HCT116 (cell line): ENCODE results near the gene EEA1. TPM values are rescaled to one million over a fixed set of nuclear protein-coding genes. Genes with fewer than 3 reads are reported as not detected.

Experiments
- ATAC-seq: fragments of 200-7000 bp; cut with Tn5 transposase; 2 replicates; pipeline ENCODE4 v1.9.1; 2020; ENCODE audit warnings: mild to moderate bottlenecking, moderate library complexity
- BruUV-seq: library from RNA; stranded (reverse); fragments of 400-500 nt; replicated peaks from 2 replicates; lab custom pipeline; 2021; lab: Mats Ljungman, UMichigan
- CTCF ChIA-PET: fragments of 300-600 bp; sonication (Branson Sonifier 250); formaldehyde crosslinking; loops from one replicate; lab custom pipeline; 2021; ENCODE audit warnings: antibody characterized with exemption; lab: Charles Lee
- POLR2A ChIA-PET: fragments of 300-600, 350-600 bp; sonication (Branson Sonifier 250); formaldehyde crosslinking; loops from one replicate; lab custom pipeline; 2021; ENCODE audit warnings: antibody characterized with exemption; lab: Charles Lee
- RAD21 ChIA-PET, 2 experiments: fragments of 300-600 bp; sonication (Branson Sonifier 250); formaldehyde crosslinking; loops; one replicate each; lab custom pipeline; 2023; ENCODE audit warnings: low total read pairs in 2 of 2; ENCODE audit not compliant: uncharacterized antibody in 2 of 2, unreplicated experiment in 2 of 2, low non-redundant PET in 1 of 2; lab: Charles Lee
- DNase-seq: peaks from one replicate; pipeline ENCODE4 v3.0.0-alpha.2; 2010; ENCODE audit warnings: low read depth, low spot score
- H2AFZ ChIP-seq: fragments of 200-600 bp; shearing (Covaris generic), sonication (generic); 2 replicates; pipeline ENCODE4 v1.6.1; 2017; ENCODE audit warnings: low read depth, mixed run types, mixed read lengths, antibody characterized with exemption, low read length; ENCODE audit not compliant: poor library complexity, severe bottlenecking
- H3K27ac ChIP-seq: 2 replicates; pipeline ENCODE4 v1.5.1; 2012; ENCODE audit warnings: low read depth, low read length
- H3K27me3 ChIP-seq: fragments of 200-600 bp; sonication (generic); 2 replicates; pipeline ENCODE4 v1.6.1; 2016; ENCODE audit warnings: mixed run types, low read length, mixed read lengths; ENCODE audit not compliant: insufficient read depth
- H3K36me3 ChIP-seq, 2 experiments: fragments of 200-500 bp in 1 of 2; fragments of 200-600 bp in 1 of 2; sonication (Bioruptor generic) in 1 of 2; sonication (generic) in 1 of 2; 2 replicates each; pipeline versions ENCODE4 v1.5.1 to v1.6.1; 2014 to 2016; ENCODE audit warnings: low read length in 2 of 2, inconsistent platforms in 1 of 2, mixed read lengths in 1 of 2, mixed run types in 1 of 2; ENCODE audit not compliant: insufficient read depth in 2 of 2, control insufficient read depth in 1 of 2
- H3K4me1 ChIP-seq, 2 experiments: fragments of 200-600 bp in 1 of 2; sonication (generic) in 1 of 2; 2 replicates each; pipeline versions ENCODE4 v1.5.1 to v1.6.1; 2012 to 2017; ENCODE audit warnings: low read length in 2 of 2, inconsistent platforms in 1 of 2, mild to moderate bottlenecking in 1 of 2, mixed read lengths in 1 of 2, mixed run types in 1 of 2, moderate library complexity in 1 of 2; ENCODE audit not compliant: insufficient read depth in 2 of 2, control insufficient read depth in 1 of 2
- H3K4me2 ChIP-seq: fragments of 200-600 bp; sonication (generic); 2 replicates; pipeline ENCODE4 v1.6.1; 2017; ENCODE audit warnings: mixed run types, low read length, mixed read lengths
- H3K4me3 ChIP-seq, 2 experiments: fragments of 200-600 bp in 1 of 2; sonication (generic) in 1 of 2; replicated peaks in 1 of 2; 2 replicates each; pipeline ENCODE4 v1.5.1; 2011 to 2016; ENCODE audit warnings: low read length in 2 of 2, control low read depth in 1 of 2, low read depth in 1 of 2, mild to moderate bottlenecking in 1 of 2, mixed read lengths in 1 of 2, mixed run types in 1 of 2
- H3K79me2 ChIP-seq: fragments of 200-600 bp; sonication (generic); 2 replicates; pipeline ENCODE4 v1.6.1; 2017; ENCODE audit warnings: mild to moderate bottlenecking, mixed run types, low read length, moderate library complexity, mixed read lengths; ENCODE audit not compliant: insufficient read depth
- H3K9ac ChIP-seq: fragments of 200-600 bp; sonication (generic); 2 replicates; pipeline ENCODE4 v1.6.1; 2016; ENCODE audit warnings: low read length, mixed read lengths
- H3K9me2 ChIP-seq: fragments of 200-600 bp; sonication (generic), shearing (Covaris generic); 2 replicates; pipeline ENCODE4 v1.6.1; 2017; ENCODE audit warnings: mixed run types, mild to moderate bottlenecking, moderate library complexity; ENCODE audit not compliant: insufficient read depth
- H3K9me3 ChIP-seq, 2 experiments: fragments of 200-500 bp in 1 of 2; fragments of 200-600 bp in 1 of 2; sonication (Bioruptor generic) in 1 of 2; sonication (generic) in 1 of 2; 2 replicates each; pipeline ENCODE4 v1.6.1; 2014 to 2017; ENCODE audit warnings: low read length in 2 of 2, mixed read lengths in 2 of 2, inconsistent platforms in 1 of 2, low read depth in 1 of 2, mild to moderate bottlenecking in 1 of 2, mixed run types in 1 of 2, moderate library complexity in 1 of 2; ENCODE audit not compliant: control insufficient read depth in 1 of 2, insufficient read depth in 1 of 2
- H4K20me1 ChIP-seq: fragments of 200-600 bp; sonication (generic), shearing (Covaris generic); 2 replicates; pipeline ENCODE4 v1.6.1; 2017; ENCODE audit warnings: mixed run types, mild to moderate bottlenecking, moderate library complexity; ENCODE audit not compliant: insufficient read depth
- CEBPB ChIP-seq: IDR thresholded peaks from 2 replicates; pipeline ENCODE4 v1.6.1; 2012; ENCODE audit warnings: low read depth
- CTCF ChIP-seq, 3 experiments: fragments of 200-600 bp in 1 of 3; sonication (generic) in 1 of 3; IDR thresholded peaks in 2 of 3; conservative IDR thresholded peaks in 1 of 3; 2 replicates each; pipeline ENCODE4 v1.5.1; 2012 to 2017; ENCODE audit warnings: low read depth in 2 of 3, low read length in 2 of 3, antibody characterized with exemption in 1 of 3, borderline replicate concordance in 1 of 3, control low read depth in 1 of 3, mild to moderate bottlenecking in 1 of 3, mixed read lengths in 1 of 3, mixed run types in 1 of 3, moderate library complexity in 1 of 3; ENCODE audit not compliant: insufficient read depth in 1 of 3
- EGR1 ChIP-seq: IDR thresholded peaks from 2 replicates; pipeline ENCODE4 v1.6.1; 2012; ENCODE audit warnings: low read depth
- ELF1 ChIP-seq: IDR thresholded peaks from 2 replicates; pipeline ENCODE4 v1.6.1; 2012; ENCODE audit warnings: low read depth, borderline replicate concordance
- EZH2phosphoT487 ChIP-seq: fragments of 200-600 bp; IDR thresholded peaks from 2 replicates; pipeline ENCODE4 v1.6.1; 2018; ENCODE audit warnings: antibody characterized with exemption, borderline replicate concordance
- FOSL1 ChIP-seq: IDR thresholded peaks from 2 replicates; pipeline ENCODE4 v1.6.1; 2012; ENCODE audit warnings: low read depth
- JUND ChIP-seq: IDR thresholded peaks from 2 replicates; pipeline ENCODE4 v1.6.1; 2012
- MAX ChIP-seq: IDR thresholded peaks from 2 replicates; pipeline ENCODE4 v1.6.1; 2012
- POLR2A ChIP-seq: IDR thresholded peaks from 2 replicates; pipeline ENCODE4 v1.7.0; 2011; ENCODE audit warnings: borderline replicate concordance; ENCODE audit not compliant: insufficient read depth, insufficient read length; ENCODE audit errors: extremely low read depth
- REST ChIP-seq: IDR thresholded peaks from 2 replicates; pipeline ENCODE4 v1.6.1; 2012; ENCODE audit warnings: low read depth
- SP1 ChIP-seq: IDR thresholded peaks from 2 replicates; pipeline ENCODE4 v1.6.1; 2012; ENCODE audit warnings: low read depth
- TCF7L2 ChIP-seq: IDR thresholded peaks from 2 replicates; pipeline ENCODE4 v1.7.0; 2011; ENCODE audit warnings: borderline replicate concordance, inconsistent platforms; ENCODE audit not compliant: insufficient read depth, insufficient read length; ENCODE audit errors: extremely low read depth
- intact Hi-C: fragments of 100-400 bp; cut with micrococcal nuclease; formaldehyde crosslinking; loops from 2 replicates; pipeline ENCODE4 v1.10.0; 2022
- total RNA-seq: library from RNA; stranded (reverse); gene quantifications from one replicate; pipeline ENCODE4 v1.2.1, GENCODE V29; 2021; ENCODE audit not compliant: unreplicated experiment
- TF ChIP-seq, protein P1 (sequence below): IDR thresholded peaks from 2 replicates; pipeline ENCODE4 v1.6.1; 2011; ENCODE audit warnings: mild to moderate bottlenecking, low read length, moderate library complexity; ENCODE audit not compliant: insufficient replicate concordance; ENCODE audit errors: extremely low read depth
- TF ChIP-seq, protein P2 (sequence below): IDR thresholded peaks from 2 replicates; pipeline ENCODE4 v1.6.1; 2012

The EEA1 gene
- total RNA-seq, 1 experiment from 2014 or later = 13.8 TPM

- TF ChIP-seq, protein P1, sequence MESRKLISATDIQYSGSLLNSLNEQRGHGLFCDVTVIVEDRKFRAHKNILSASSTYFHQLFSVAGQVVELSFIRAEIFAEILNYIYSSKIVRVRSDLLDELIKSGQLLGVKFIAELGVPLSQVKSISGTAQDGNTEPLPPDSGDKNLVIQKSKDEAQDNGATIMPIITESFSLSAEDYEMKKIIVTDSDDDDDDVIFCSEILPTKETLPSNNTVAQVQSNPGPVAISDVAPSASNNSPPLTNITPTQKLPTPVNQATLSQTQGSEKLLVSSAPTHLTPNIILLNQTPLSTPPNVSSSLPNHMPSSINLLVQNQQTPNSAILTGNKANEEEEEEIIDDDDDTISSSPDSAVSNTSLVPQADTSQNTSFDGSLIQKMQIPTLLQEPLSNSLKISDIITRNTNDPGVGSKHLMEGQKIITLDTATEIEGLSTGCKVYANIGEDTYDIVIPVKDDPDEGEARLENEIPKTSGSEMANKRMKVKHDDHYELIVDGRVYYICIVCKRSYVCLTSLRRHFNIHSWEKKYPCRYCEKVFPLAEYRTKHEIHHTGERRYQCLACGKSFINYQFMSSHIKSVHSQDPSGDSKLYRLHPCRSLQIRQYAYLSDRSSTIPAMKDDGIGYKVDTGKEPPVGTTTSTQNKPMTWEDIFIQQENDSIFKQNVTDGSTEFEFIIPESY = no peak
- TF ChIP-seq FOSL1 (no peak), ELF1 (no peak)
- TF ChIP-seq, protein P2, sequence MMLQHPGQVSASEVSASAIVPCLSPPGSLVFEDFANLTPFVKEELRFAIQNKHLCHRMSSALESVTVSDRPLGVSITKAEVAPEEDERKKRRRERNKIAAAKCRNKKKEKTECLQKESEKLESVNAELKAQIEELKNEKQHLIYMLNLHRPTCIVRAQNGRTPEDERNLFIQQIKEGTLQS = no peak
- TF ChIP-seq, all 23 proteins: peak for 0
These were observed 31.3 kb downstream of the EEA1 start (continued) for GRCh38 chr12:92897844-92898243.

- ChIA-PET RAD21 (no interaction called here), POLR2A (no interaction called here), CTCF (no interaction called here)
- ATAC-seq (no peak), DNase-seq (no peak)
- no TSS peak for BruUV-seq
- H3K4me2 ChIP-seq = no peak overlapping the region
- no peaks in the 10 kb centered on the region for H3K9me2 ChIP-seq
- no peaks in the 10 kb centered on the region for H4K20me1 ChIP-seq
- no peaks in the 10 kb centered on the region for H3K27me3 ChIP-seq
- H3K4me3 ChIP-seq = no peak overlapping the region
- H3K9ac ChIP-seq = no peak overlapping the region
- H3K27ac ChIP-seq = no peak overlapping the region
- intact Hi-C loops = no loop called here
- peaks cover 3 to 9% of the 10 kb centered on the region in 2 experiments; a peak in 2 of 4 replicates for H3K4me1 ChIP-seq
- H3K9me3 ChIP-seq = no peaks in the 10 kb centered on the region
- no peak overlapping the region for H2AFZ ChIP-seq
- no peaks in the 10 kb centered on the region for H3K79me2 ChIP-seq
- H3K36me3 ChIP-seq = no peaks in the 10 kb centered on the region
- TF ChIP-seq, protein P1 = no peak
- TF ChIP-seq JUND = no peak
- no peak for TF ChIP-seq SP1
- TF ChIP-seq CTCF (IDR thresholded peaks at IDR 0.05 in 2 of 3, conservative IDR thresholded peaks at IDR 0.05 in 1 of 3; ENCODE audit: borderline replicate concordance in 1 of 3, insufficient read depth in 1 of 3, low read depth in 2 of 3, low read length in 2 of 3) = no peak
- TF ChIP-seq CEBPB = no peak
- TF ChIP-seq MAX = no peak
- no peak for TF ChIP-seq EZH2phosphoT487
- no peak for TF ChIP-seq REST
- no peak for TF ChIP-seq TCF7L2
- TF ChIP-seq EGR1 = no peak
- no peak for TF ChIP-seq POLR2A
- no peak for TF ChIP-seq FOSL1
These were observed 38.4 kb downstream of the EEA1 start for GRCh38 chr12:92890601-92891106.
